Measurements from ENCODE around the gene LCE3C. TPM values are rescaled to one million over a fixed set of nuclear protein-coding genes. Genes with fewer than 3 reads are reported as not detected.
"Not testable (repeated sequence)": the region's sequence is repeated elsewhere in the genome, so short reads cannot be mapped to it uniquely, and the experiment has no call there.

LCE3C gene, protein sequence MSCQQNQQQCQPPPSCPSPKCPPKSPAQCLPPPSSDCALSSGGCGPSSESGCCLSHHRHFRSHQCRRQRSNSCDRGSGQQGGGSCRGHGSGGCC
- not detected for total RNA-seq
- polyA plus RNA-seq: not detected
- total RNA-seq: not detected

DNA sequence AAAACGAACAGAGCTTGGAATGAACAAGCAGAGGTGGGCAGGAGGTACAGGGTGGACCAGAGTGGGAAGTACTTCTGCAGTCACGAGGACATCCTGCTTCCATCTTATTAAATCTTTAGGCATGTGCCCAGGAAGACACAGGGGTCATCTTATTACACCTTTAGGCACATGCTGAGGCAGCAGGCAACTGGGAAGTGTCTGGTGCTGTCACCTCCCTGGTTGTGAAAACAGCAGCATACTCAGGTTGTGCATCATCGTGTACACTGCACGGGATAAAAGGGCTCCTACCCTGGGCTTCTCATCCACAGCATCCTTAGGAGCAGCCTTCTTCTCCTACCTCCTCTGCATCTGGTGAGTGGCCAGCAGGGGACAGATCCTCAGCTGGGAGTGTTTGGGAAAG lies at the start of gene LCE3C:
Gene LCE3C (plus strand): TSS at position 301 of the 400 bp plus-strand sequence. CDS start 498 bp downstream, outside the sequence.
- H3K9me3 ChIP-seq (ENCODE audit: control insufficient read depth in 2 of 3, low read length in 3 of 3): no peaks in the 10 kb centered on the region
- peaks cover 0 to 40% (median 9%) of the 10 kb centered on the region in 5 donors for H3K27me3 Mint-ChIP-seq
- ChIA-PET CTCF (no interaction called here), POLR2A (no interaction called here)
- H3K27me3 ChIP-seq (ENCODE audit: control insufficient read depth in 2 of 2, insufficient read depth in 2 of 2, low read length in 2 of 2): no peaks in the 10 kb centered on the region
- intact Hi-C loops (cut with micrococcal nuclease): no loop called here
- peaks cover 0 to 13% (median 0%) of the 10 kb centered on the region in 11 donors for H3K9me3 Mint-ChIP-seq
- no peak for DNase-seq
- no peak for ATAC-seq
- H3K4me3 ChIP-seq (ENCODE audit: low read length): no peak within 1 kb of the TSS
- no peak within 1 kb of the TSS for H3K27ac ChIP-seq (ENCODE audit: low read depth, low read length)
- H3K4me1 ChIP-seq (ENCODE audit: control insufficient read depth in 2 of 2, insufficient read depth in 2 of 2, low read length in 2 of 2): no peaks in the 10 kb centered on the region
- no peaks in the 10 kb centered on the region for H3K36me3 ChIP-seq (ENCODE audit: control insufficient read depth in 2 of 3, insufficient read depth in 3 of 3, low read length in 3 of 3)
- peaks cover 0 to 5% (median 0%) of the 10 kb centered on the region in 5 donors for H3K36me3 Mint-ChIP-seq
- H3K4me3 Mint-ChIP-seq: no peak within 1 kb of the TSS
- H3K27ac Mint-ChIP-seq: no peak within 1 kb of the TSS
- no peaks in the 10 kb centered on the region for H3K4me1 Mint-ChIP-seq

DNA sequence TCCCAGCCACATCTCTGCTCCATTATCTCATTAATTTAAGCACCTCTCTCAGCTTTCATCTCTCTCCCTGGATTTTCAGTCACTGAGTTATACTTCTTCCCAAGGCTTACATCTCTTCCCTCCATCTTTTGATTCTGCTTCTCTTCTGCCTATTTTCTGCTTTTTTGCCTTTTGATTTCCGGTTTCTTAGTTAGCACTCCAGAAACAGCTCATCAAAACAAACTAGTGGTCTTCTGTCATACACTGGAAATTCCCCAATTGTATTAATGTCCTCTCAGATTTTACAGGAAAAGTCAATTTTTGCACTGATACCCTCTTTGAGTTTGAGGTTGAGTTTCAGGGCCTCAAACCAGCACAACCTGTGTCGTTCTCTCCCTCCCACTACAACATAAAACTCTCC lies 34.9 kb upstream of the LCE3C start:
- Mint-ChIP-seq H3K36me3 (no peaks in the 10 kb centered on the region), H3K4me1 (no peaks in the 10 kb centered on the region), H3K9me3 (peaks cover 0 to 22% (median 7%) of the 10 kb centered on the region in 11 donors), H3K4me3 (no peak overlapping the region), H3K27ac (no peak overlapping the region), H3K27me3 (peaks cover 3 to 23% (median 10%) of the 10 kb centered on the region in 5 donors)
- Histone ChIP-seq H3K36me3 (ENCODE audit: control insufficient read depth in 2 of 3, insufficient read depth in 3 of 3, low read length in 3 of 3) (no peaks in the 10 kb centered on the region), H3K4me1 (ENCODE audit: control insufficient read depth in 2 of 2, insufficient read depth in 2 of 2, low read length in 2 of 2) (no peaks in the 10 kb centered on the region), H3K4me3 (ENCODE audit: low read length) (no peak overlapping the region), H3K9me3 (ENCODE audit: control insufficient read depth in 2 of 3, low read length in 3 of 3) (peaks cover 0 to 5% (median 0%) of the 10 kb centered on the region in 3 experiments), H3K27me3 (ENCODE audit: control insufficient read depth in 2 of 2, insufficient read depth in 2 of 2, low read length in 2 of 2) (no peaks in the 10 kb centered on the region), H3K27ac (ENCODE audit: low read depth, low read length) (no peak overlapping the region)
- CTCF ChIA-PET: no interaction called here
- POLR2A ChIA-PET: no interaction called here
- intact Hi-C loops (cut with micrococcal nuclease): no loop called here
- DNase-seq (no peak), ATAC-seq (no peak)

GRCh38 chr1:152565535-152566215 lies 34.4 kb upstream of the LCE3C start:
- no peaks in the 10 kb centered on the region for H3K36me3 Mint-ChIP-seq
- H3K4me1 Mint-ChIP-seq: no peaks in the 10 kb centered on the region
- no peak for DNase-seq
- Histone ChIP-seq H3K36me3 (ENCODE audit: control insufficient read depth in 2 of 3, insufficient read depth in 3 of 3, low read length in 3 of 3) (no peaks in the 10 kb centered on the region), H3K27ac (ENCODE audit: low read depth, low read length) (no peak overlapping the region), H3K9me3 (ENCODE audit: control insufficient read depth in 2 of 3, low read length in 3 of 3) (peaks cover 0 to 6% (median 0%) of the 10 kb centered on the region in 3 experiments), H3K4me1 (ENCODE audit: control insufficient read depth in 2 of 2, insufficient read depth in 2 of 2, low read length in 2 of 2) (no peaks in the 10 kb centered on the region), H3K27me3 (ENCODE audit: control insufficient read depth in 2 of 2, insufficient read depth in 2 of 2, low read length in 2 of 2) (no peaks in the 10 kb centered on the region), H3K4me3 (ENCODE audit: low read length) (no peak overlapping the region)
- intact Hi-C loops (cut with micrococcal nuclease): no loop called here
- peaks cover 0 to 25% (median 7%) of the 10 kb centered on the region in 11 donors for H3K9me3 Mint-ChIP-seq
- peaks cover 3 to 23% (median 13%) of the 10 kb centered on the region in 5 donors for H3K27me3 Mint-ChIP-seq
- ATAC-seq: no peak
- CTCF ChIA-PET: no interaction called here
- POLR2A ChIA-PET: no interaction called here
- H3K27ac Mint-ChIP-seq: no peak overlapping the region
- H3K4me3 Mint-ChIP-seq: no peak overlapping the region

GRCh38 chr1:152566681-152567080 lies 33.4 kb upstream of the LCE3C start, which contains the start of gene LCE3E:
Gene LCE3E (minus strand): TSS chr1:152566780. CDS start chr1:152566208, 572 bp downstream.
- Mint-ChIP-seq H3K36me3 (no peaks in the 10 kb centered on the region), H3K27me3 (peaks cover 6 to 26% (median 15%) of the 10 kb centered on the region in 5 donors), H3K4me1 (no peaks in the 10 kb centered on the region), H3K9me3 (peaks cover 0 to 31% (median 14%) of the 10 kb centered on the region in 11 donors), H3K27ac (no peak within 1 kb of the TSS), H3K4me3 (no peak within 1 kb of the TSS)
- Histone ChIP-seq H3K4me1 (ENCODE audit: control insufficient read depth in 2 of 2, insufficient read depth in 2 of 2, low read length in 2 of 2) (no peaks in the 10 kb centered on the region), H3K4me3 (ENCODE audit: low read length) (no peak within 1 kb of the TSS), H3K27ac (ENCODE audit: low read depth, low read length) (no peak within 1 kb of the TSS), H3K27me3 (ENCODE audit: control insufficient read depth in 2 of 2, insufficient read depth in 2 of 2, low read length in 2 of 2) (no peaks in the 10 kb centered on the region), H3K36me3 (ENCODE audit: control insufficient read depth in 2 of 3, insufficient read depth in 3 of 3, low read length in 3 of 3) (no peaks in the 10 kb centered on the region), H3K9me3 (ENCODE audit: control insufficient read depth in 2 of 3, low read length in 3 of 3) (peaks cover 0 to 6% (median 0%) of the 10 kb centered on the region in 3 experiments)
- intact Hi-C loops (cut with micrococcal nuclease): no loop called here
- no peak for DNase-seq
- ATAC-seq: no peak
- ChIA-PET CTCF (no interaction called here), POLR2A (no interaction called here)

GRCh38 chr1:152577168-152577567 lies 22.9 kb upstream of the LCE3C start:
- Mint-ChIP-seq H3K27ac (no peak overlapping the region), H3K36me3 (no peaks in the 10 kb centered on the region), H3K27me3 (peaks cover 11 to 47% (median 39%) of the 10 kb centered on the region in 5 donors), H3K4me1 (peaks cover 0 to 5% (median 0%) of the 10 kb centered on the region in 7 donors), H3K9me3 (peaks cover 0 to 4% (median 0%) of the 10 kb centered on the region in 11 donors), H3K4me3 (no peak overlapping the region)
- Histone ChIP-seq H3K9me3 (ENCODE audit: control insufficient read depth in 2 of 3, low read length in 3 of 3) (no peaks in the 10 kb centered on the region), H3K4me3 (ENCODE audit: low read length) (no peak overlapping the region), H3K4me1 (ENCODE audit: control insufficient read depth in 2 of 2, insufficient read depth in 2 of 2, low read length in 2 of 2) (no peaks in the 10 kb centered on the region), H3K36me3 (ENCODE audit: control insufficient read depth in 2 of 3, insufficient read depth in 3 of 3, low read length in 3 of 3) (no peaks in the 10 kb centered on the region), H3K27me3 (ENCODE audit: control insufficient read depth in 2 of 2, insufficient read depth in 2 of 2, low read length in 2 of 2) (peaks cover 0 to 3% of the 10 kb centered on the region in 2 donors), H3K27ac (ENCODE audit: low read depth, low read length) (no peak overlapping the region)
- ChIA-PET POLR2A (no interaction called here), CTCF (no interaction called here)
- DNase-seq (no peak), ATAC-seq (no peak)
- intact Hi-C loops (cut with micrococcal nuclease): no loop called here

- H3K27ac ChIP-seq (ENCODE audit: low read depth, low read length); H3K4me1 Mint-ChIP-seq; CTCF ChIA-PET; POLR2A ChIA-PET; H3K4me1 ChIP-seq (ENCODE audit: control insufficient read depth in 2 of 2, insufficient read depth in 2 of 2, low read length in 2 of 2); intact Hi-C loops (cut with micrococcal nuclease); H3K9me3 ChIP-seq (ENCODE audit: control insufficient read depth in 2 of 3, low read length in 3 of 3); H3K27ac Mint-ChIP-seq; ATAC-seq; H3K4me3 ChIP-seq (ENCODE audit: low read length); H3K9me3 Mint-ChIP-seq; H3K36me3 Mint-ChIP-seq; H3K36me3 ChIP-seq (ENCODE audit: control insufficient read depth in 2 of 3, insufficient read depth in 3 of 3, low read length in 3 of 3); H3K27me3 ChIP-seq (ENCODE audit: control insufficient read depth in 2 of 2, insufficient read depth in 2 of 2, low read length in 2 of 2); H3K4me3 Mint-ChIP-seq; DNase-seq: not testable (repeated sequence)
- H3K27me3 Mint-ChIP-seq: peaks cover 7 to 40% (median 21%) of the 10 kb centered on the region in 5 donors
Measured at GRCh38 chr1:152579526-152579925, 20.5 kb upstream of the LCE3C start.

DNA sequence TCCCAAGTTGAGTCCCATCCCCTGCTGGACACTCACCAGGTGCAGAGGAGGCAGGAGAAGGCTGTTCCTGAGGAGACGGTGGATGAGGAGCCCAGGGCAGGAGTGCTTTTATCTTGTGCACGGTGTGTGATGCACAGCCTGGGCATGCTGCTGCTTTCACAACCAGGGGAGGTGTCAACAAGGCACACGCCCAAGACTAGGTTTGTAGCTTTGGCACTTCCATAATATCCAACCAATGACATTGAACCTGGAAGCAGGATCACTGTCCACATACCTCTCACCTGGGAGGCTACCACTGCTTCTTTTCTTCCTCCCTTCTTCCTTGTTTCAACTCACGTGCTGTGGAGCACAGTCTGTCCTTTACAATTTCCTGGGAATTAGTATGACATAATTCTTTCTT lies 19.6 kb upstream of the LCE3C start, which contains the start of gene LCE3D:
Gene LCE3D (minus strand): TSS at position 84 of the 400 bp plus-strand sequence. CDS start 580 bp downstream, outside the sequence.
- H3K27ac ChIP-seq (ENCODE audit: low read depth, low read length): no peak within 1 kb of the TSS
- peaks cover 0 to 5% (median 0%) of the 10 kb centered on the region in 7 donors for H3K4me1 Mint-ChIP-seq
- peaks cover 4 to 35% (median 14%) of the 10 kb centered on the region in 5 donors for H3K27me3 Mint-ChIP-seq
- no peaks in the 10 kb centered on the region for H3K9me3 ChIP-seq (ENCODE audit: control insufficient read depth in 2 of 3, low read length in 3 of 3)
- ChIA-PET POLR2A (no interaction called here), CTCF (no interaction called here)
- H3K27me3 ChIP-seq (ENCODE audit: control insufficient read depth in 2 of 2, insufficient read depth in 2 of 2, low read length in 2 of 2): peaks cover 0 to 3% of the 10 kb centered on the region in 2 donors
- no peak for ATAC-seq
- H3K4me1 ChIP-seq (ENCODE audit: control insufficient read depth in 2 of 2, insufficient read depth in 2 of 2, low read length in 2 of 2): no peaks in the 10 kb centered on the region
- H3K27ac Mint-ChIP-seq: no peak within 1 kb of the TSS
- H3K4me3 ChIP-seq (ENCODE audit: low read length): no peak within 1 kb of the TSS
- peaks cover 0 to 4% (median 0%) of the 10 kb centered on the region in 11 donors for H3K9me3 Mint-ChIP-seq
- no peaks in the 10 kb centered on the region for H3K36me3 ChIP-seq (ENCODE audit: control insufficient read depth in 2 of 3, insufficient read depth in 3 of 3, low read length in 3 of 3)
- intact Hi-C loops (cut with micrococcal nuclease): no loop called here
- H3K36me3 Mint-ChIP-seq: no peaks in the 10 kb centered on the region
- DNase-seq: no peak
- H3K4me3 Mint-ChIP-seq: no peak within 1 kb of the TSS
